DND-41 (cell line): ENCODE data around the gene CPA4.

ENCODE experiments used
- ATAC-seq: fragments of 200-7000 bp; cut with Tn5 transposase; 3 replicates; pipeline ENCODE4 v1.9.1; 2021; ENCODE audit warnings: low read depth; ENCODE audit not compliant: insufficient read depth
- DNase-seq: peaks from one replicate; pipeline ENCODE4 v3.0.0-alpha.2; 2020
- H2AFZ ChIP-seq: 2 replicates; pipeline ENCODE4 v1.6.0; 2012; ENCODE audit warnings: low read depth, low read length
- H3K27ac ChIP-seq: 2 replicates; pipeline ENCODE4 v1.5.1; 2012; ENCODE audit warnings: low read length, inconsistent platforms
- H3K27me3 ChIP-seq: fragments of 200-600 bp; sonication (generic); 2 replicates; pipeline ENCODE4 v1.6.0; 2012; ENCODE audit warnings: low read length, mild to moderate bottlenecking, inconsistent platforms; ENCODE audit not compliant: insufficient read depth, poor library complexity
- H3K36me3 ChIP-seq: 2 replicates; pipeline ENCODE4 v1.5.1; 2012; ENCODE audit warnings: low read length, inconsistent platforms; ENCODE audit not compliant: insufficient read depth
- H3K4me1 ChIP-seq: 2 replicates; pipeline ENCODE4 v1.5.1; 2012; ENCODE audit warnings: mild to moderate bottlenecking, low read length; ENCODE audit not compliant: insufficient read depth
- H3K4me2 ChIP-seq: 2 replicates; pipeline ENCODE4 v1.6.0; 2012; ENCODE audit warnings: mild to moderate bottlenecking, moderate library complexity, low read length, inconsistent platforms; ENCODE audit not compliant: insufficient read depth
- H3K4me3 ChIP-seq, 2 experiments: fragments of 200-600 bp in 1 of 2; shearing (Covaris generic) in 1 of 2; 2 replicates each; pipeline ENCODE4 v1.5.1; 2012 to 2016; ENCODE audit warnings: inconsistent platforms in 2 of 2, low read length in 2 of 2, mild to moderate bottlenecking in 2 of 2, low read depth in 1 of 2, moderate library complexity in 1 of 2
- H3K79me2 ChIP-seq: 2 replicates; pipeline ENCODE4 v1.6.0; 2012; ENCODE audit warnings: low read length, inconsistent platforms; ENCODE audit not compliant: insufficient read depth
- H3K9ac ChIP-seq: 2 replicates; pipeline ENCODE4 v1.6.0; 2012; ENCODE audit warnings: low read depth, mild to moderate bottlenecking, inconsistent platforms, low read length, moderate library complexity
- H3K9me3 ChIP-seq: 2 replicates; pipeline ENCODE4 v1.5.1; 2012; ENCODE audit warnings: low read length, moderate library complexity, mild to moderate bottlenecking, inconsistent platforms; ENCODE audit not compliant: insufficient read depth, severe bottlenecking
- H4K20me1 ChIP-seq: 2 replicates; pipeline ENCODE4 v1.6.0; 2012; ENCODE audit warnings: low read length; ENCODE audit not compliant: insufficient read depth
- EZH2 ChIP-seq: IDR thresholded peaks from 3 replicates; pipeline ENCODE4 v1.6.1; 2012; ENCODE audit warnings: borderline replicate concordance, low read depth, mild to moderate bottlenecking, moderate library complexity, low read length, inconsistent platforms; ENCODE audit not compliant: severe bottlenecking
- TF ChIP-seq, protein P1 (sequence below): IDR thresholded peaks from 2 replicates; pipeline ENCODE4 v1.5.1; 2012; ENCODE audit warnings: borderline replicate concordance, low read length, moderate library complexity, mild to moderate bottlenecking; ENCODE audit not compliant: poor library complexity, severe bottlenecking; ENCODE audit errors: extremely low read depth

CPA4 gene

GRCh38 chr7:130274296-130274695 lies 18.7 kb upstream of the CPA4 start:
- no peak overlapping the region for H3K27ac ChIP-seq
- no peaks in the 10 kb centered on the region for H3K36me3 ChIP-seq
- H3K9me3 ChIP-seq: no peaks in the 10 kb centered on the region
- no peak overlapping the region for H3K4me2 ChIP-seq
- H2AFZ ChIP-seq: no peak overlapping the region
- H3K9ac ChIP-seq: no peak overlapping the region
- TF ChIP-seq EZH2: no peak
- TF ChIP-seq, protein P1, sequence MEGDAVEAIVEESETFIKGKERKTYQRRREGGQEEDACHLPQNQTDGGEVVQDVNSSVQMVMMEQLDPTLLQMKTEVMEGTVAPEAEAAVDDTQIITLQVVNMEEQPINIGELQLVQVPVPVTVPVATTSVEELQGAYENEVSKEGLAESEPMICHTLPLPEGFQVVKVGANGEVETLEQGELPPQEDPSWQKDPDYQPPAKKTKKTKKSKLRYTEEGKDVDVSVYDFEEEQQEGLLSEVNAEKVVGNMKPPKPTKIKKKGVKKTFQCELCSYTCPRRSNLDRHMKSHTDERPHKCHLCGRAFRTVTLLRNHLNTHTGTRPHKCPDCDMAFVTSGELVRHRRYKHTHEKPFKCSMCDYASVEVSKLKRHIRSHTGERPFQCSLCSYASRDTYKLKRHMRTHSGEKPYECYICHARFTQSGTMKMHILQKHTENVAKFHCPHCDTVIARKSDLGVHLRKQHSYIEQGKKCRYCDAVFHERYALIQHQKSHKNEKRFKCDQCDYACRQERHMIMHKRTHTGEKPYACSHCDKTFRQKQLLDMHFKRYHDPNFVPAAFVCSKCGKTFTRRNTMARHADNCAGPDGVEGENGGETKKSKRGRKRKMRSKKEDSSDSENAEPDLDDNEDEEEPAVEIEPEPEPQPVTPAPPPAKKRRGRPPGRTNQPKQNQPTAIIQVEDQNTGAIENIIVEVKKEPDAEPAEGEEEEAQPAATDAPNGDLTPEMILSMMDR: no peak
- H3K79me2 ChIP-seq: no peaks in the 10 kb centered on the region
- ATAC-seq (no peak), DNase-seq (no peak)
- H3K4me3 ChIP-seq: no peak overlapping the region
- H3K27me3 ChIP-seq: peaks cover 24% of the 10 kb centered on the region
- H3K4me1 ChIP-seq: peaks cover 16% of the 10 kb centered on the region
- no peaks in the 10 kb centered on the region for H4K20me1 ChIP-seq

DNA sequence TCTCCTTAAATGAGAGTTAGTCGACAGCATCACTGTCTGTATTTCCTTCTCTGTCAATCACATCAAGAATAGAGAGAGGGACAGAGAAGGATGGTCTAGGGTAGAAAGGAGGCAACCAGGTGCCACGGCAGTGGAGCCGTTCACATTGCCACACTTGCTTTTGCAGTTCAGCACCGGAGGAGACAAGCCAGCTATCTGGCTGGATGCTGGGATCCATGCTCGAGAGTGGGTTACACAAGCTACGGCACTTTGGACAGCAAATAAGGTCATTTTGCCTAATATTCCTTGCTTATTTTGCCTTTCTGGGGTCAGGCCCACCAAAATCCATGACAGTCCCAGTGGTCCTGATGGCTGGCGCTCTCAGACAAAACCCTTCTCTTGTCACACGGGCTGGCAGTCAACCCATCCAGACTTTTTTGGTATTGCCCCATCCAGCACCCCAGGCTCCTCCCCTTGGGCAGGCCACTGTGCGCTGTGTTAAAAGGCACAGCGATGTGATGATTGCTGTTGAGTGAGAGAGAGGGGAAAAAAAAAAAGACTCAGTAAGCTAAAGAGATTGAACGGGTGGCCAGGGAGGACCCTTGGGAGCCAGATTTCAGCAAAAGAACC lies 17.9 kb upstream of the CPA4 start:
- Histone ChIP-seq H3K36me3 (no peaks in the 10 kb centered on the region), H3K4me1 (peaks cover 16% of the 10 kb centered on the region), H4K20me1 (no peaks in the 10 kb centered on the region), H3K4me3 (no peak overlapping the region), H2AFZ (no peak overlapping the region), H3K27me3 (peaks cover 26% of the 10 kb centered on the region), H3K4me2 (no peak overlapping the region), H3K9ac (no peak overlapping the region), H3K27ac (no peak overlapping the region), H3K79me2 (no peaks in the 10 kb centered on the region), H3K9me3 (no peaks in the 10 kb centered on the region)
- ATAC-seq: no peak
- TF ChIP-seq, protein P1: no peak
- TF ChIP-seq EZH2: no peak
- DNase-seq: no peak

- ATAC-seq (no peak), DNase-seq (no peak)
- no peak overlapping the region for H3K9ac ChIP-seq
- H3K4me2 ChIP-seq: no peak overlapping the region
- TF ChIP-seq, protein P1: no peak
- TF ChIP-seq EZH2: no peak
- H4K20me1 ChIP-seq: no peaks in the 10 kb centered on the region
- H3K79me2 ChIP-seq: no peaks in the 10 kb centered on the region
- H2AFZ ChIP-seq: no peak overlapping the region
- no peaks in the 10 kb centered on the region for H3K36me3 ChIP-seq
- peaks cover 16% of the 10 kb centered on the region for H3K4me1 ChIP-seq
- no peak overlapping the region for H3K4me3 ChIP-seq
- H3K27ac ChIP-seq: no peak overlapping the region
- peaks cover 33% of the 10 kb centered on the region for H3K27me3 ChIP-seq
- no peaks in the 10 kb centered on the region for H3K9me3 ChIP-seq
These were observed 17.1 kb upstream of the CPA4 start for GRCh38 chr7:130275826-130276297.
